HepG2 (cell line): ENCODE results near the gene BLMH. TPM values are rescaled to one million over a fixed set of nuclear protein-coding genes. Genes with fewer than 3 reads are reported as not detected.

Experiments used
- CREBL2 ChIP-seq: sonication (generic); formaldehyde crosslinking; IDR thresholded peaks from 2 replicates; pipeline ENCODE4 v1.8.1; 2023; ENCODE audit warnings: missing genetic modification reagents, mild to moderate bottlenecking, borderline replicate concordance
- GLI4 ChIP-seq: sonication (generic); formaldehyde crosslinking; IDR thresholded peaks from 2 replicates; pipeline ENCODE4 v1.5.1; 2020; ENCODE audit warnings: missing genetic modification reagents, mild to moderate bottlenecking, moderate library complexity, borderline replicate concordance
- ZHX1 ChIP-seq: sonication (generic); formaldehyde crosslinking; IDR thresholded peaks from 2 replicates; pipeline ENCODE4 v1.8.1; 2022; ENCODE audit warnings: low read depth, mild to moderate bottlenecking, missing genetic modification reagents
- ZNF136 ChIP-seq: sonication (generic); formaldehyde crosslinking; IDR thresholded peaks from 2 replicates; pipeline ENCODE4 v1.8.1; 2022; ENCODE audit warnings: low read depth, mild to moderate bottlenecking, moderate library complexity, missing genetic modification reagents
- ZNF746 ChIP-seq: sonication (generic); formaldehyde crosslinking; IDR thresholded peaks from 2 replicates; pipeline ENCODE4 v1.8.0; 2022; ENCODE audit warnings: mild to moderate bottlenecking, missing genetic modification reagents
- polyA plus RNA-seq, 8 experiments: library from polyadenylated mRNA; depleted of rRNA in 3 of 8; stranded (reverse) in 7 of 8; unstranded in 1 of 8; fragments of >200 nt; fragmentation: Illumina TruSeq in 4 of 8; extraction: Trizol in 4 of 8; gene quantifications; 2 replicates each; pipeline versions ENCODE4 v1.2.1 to v1.2.3, GENCODE V29; 2011 to 2016; ENCODE audit warnings: low read depth in 4 of 8, missing spikeins in 1 of 8, mixed read lengths in 1 of 8; ENCODE audit not compliant: insufficient read depth in 1 of 8
- total RNA-seq, 5 experiments: library from RNA; depleted of rRNA; stranded (reverse); fragments of >200 nt; fragmentation: Illumina TruSeq; extraction: Trizol; gene quantifications; 2 replicates each; pipeline ENCODE4 v1.2.3, GENCODE V29; 2016; ENCODE audit warnings: low read depth in 1 of 5
- TF ChIP-seq, protein P1 (sequence below): sonication (generic); formaldehyde crosslinking; IDR thresholded peaks from 2 replicates; pipeline ENCODE4 v1.4.0; 2020; ENCODE audit warnings: missing genetic modification reagents, mild to moderate bottlenecking, borderline replicate concordance
- TF ChIP-seq, protein P2 (sequence below): sonication (generic); formaldehyde crosslinking; IDR thresholded peaks from 2 replicates; pipeline ENCODE4 v1.4.0; 2020; ENCODE audit warnings: missing genetic modification reagents

The BLMH gene
- total and polyA plus RNA-seq, 2 of the 13 experiments (the other 11 are each of a cell fraction or from before 2014, with no cell fraction given): 12.1 to 41.0 TPM

DNA sequence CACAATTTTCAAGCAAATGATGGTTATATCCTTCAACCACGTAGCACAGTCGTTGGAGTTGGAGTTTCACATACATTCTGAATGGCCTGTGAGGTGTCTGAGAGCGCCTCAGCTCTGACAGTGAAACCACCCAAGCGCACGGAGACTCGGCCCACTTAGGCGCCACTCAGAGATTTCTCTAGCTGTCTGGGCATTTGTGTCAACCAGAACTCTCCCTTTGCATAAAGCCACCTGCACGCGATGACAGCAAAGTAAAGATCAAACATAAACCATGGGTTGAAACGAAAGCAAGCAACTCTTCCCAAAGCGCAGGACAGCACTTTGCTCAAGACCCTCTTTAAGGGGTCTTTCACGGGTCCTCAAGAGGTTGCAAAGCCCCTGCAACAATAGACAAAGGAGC lies 56.8 kb downstream of the BLMH start (continued):
- TF ChIP-seq ZHX1 (CRISPR knock-in tag) (no peak), ZNF136 (CRISPR knock-in tag) (no peak), CREBL2 (CRISPR knock-in tag) (no peak), GLI4 (CRISPR knock-in tag) (no peak), ZNF746 (CRISPR knock-in tag) (no peak)
- TF ChIP-seq, protein P1, sequence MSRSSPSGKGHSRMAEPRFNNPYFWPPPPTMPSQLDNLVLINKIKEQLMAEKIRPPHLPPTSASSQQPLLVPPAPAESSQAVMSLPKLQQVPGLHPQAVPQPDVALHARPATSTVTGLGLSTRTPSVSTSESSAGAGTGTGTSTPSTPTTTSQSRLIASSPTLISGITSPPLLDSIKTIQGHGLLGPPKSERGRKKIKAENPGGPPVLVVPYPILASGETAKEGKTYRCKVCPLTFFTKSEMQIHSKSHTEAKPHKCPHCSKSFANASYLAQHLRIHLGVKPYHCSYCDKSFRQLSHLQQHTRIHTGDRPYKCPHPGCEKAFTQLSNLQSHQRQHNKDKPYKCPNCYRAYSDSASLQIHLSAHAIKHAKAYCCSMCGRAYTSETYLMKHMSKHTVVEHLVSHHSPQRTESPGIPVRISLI (CRISPR knock-in tag): no peak
- TF ChIP-seq, protein P2, sequence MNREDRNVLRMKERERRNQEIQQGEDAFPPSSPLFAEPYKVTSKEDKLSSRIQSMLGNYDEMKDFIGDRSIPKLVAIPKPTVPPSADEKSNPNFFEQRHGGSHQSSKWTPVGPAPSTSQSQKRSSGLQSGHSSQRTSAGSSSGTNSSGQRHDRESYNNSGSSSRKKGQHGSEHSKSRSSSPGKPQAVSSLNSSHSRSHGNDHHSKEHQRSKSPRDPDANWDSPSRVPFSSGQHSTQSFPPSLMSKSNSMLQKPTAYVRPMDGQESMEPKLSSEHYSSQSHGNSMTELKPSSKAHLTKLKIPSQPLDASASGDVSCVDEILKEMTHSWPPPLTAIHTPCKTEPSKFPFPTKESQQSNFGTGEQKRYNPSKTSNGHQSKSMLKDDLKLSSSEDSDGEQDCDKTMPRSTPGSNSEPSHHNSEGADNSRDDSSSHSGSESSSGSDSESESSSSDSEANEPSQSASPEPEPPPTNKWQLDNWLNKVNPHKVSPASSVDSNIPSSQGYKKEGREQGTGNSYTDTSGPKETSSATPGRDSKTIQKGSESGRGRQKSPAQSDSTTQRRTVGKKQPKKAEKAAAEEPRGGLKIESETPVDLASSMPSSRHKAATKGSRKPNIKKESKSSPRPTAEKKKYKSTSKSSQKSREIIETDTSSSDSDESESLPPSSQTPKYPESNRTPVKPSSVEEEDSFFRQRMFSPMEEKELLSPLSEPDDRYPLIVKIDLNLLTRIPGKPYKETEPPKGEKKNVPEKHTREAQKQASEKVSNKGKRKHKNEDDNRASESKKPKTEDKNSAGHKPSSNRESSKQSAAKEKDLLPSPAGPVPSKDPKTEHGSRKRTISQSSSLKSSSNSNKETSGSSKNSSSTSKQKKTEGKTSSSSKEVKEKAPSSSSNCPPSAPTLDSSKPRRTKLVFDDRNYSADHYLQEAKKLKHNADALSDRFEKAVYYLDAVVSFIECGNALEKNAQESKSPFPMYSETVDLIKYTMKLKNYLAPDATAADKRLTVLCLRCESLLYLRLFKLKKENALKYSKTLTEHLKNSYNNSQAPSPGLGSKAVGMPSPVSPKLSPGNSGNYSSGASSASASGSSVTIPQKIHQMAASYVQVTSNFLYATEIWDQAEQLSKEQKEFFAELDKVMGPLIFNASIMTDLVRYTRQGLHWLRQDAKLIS (CRISPR knock-in tag): no peak
